OCI-LY1 (cell line): Measurements from ENCODE around the gene CBX4.

Source experiments
- H2AFZ ChIP-seq: fragments of 200-600 bp; sonication (generic), shearing (Covaris generic); 2 replicates; pipeline ENCODE4 v1.6.0; 2014; ENCODE audit warnings: antibody characterized with exemption, mild to moderate bottlenecking, low read length
- H3F3A ChIP-seq: fragments of 200-600 bp; sonication (generic), shearing (Covaris generic); 2 replicates; pipeline ENCODE4 v1.6.0; 2014; ENCODE audit warnings: mild to moderate bottlenecking, antibody characterized with exemption, low read length, moderate library complexity; ENCODE audit not compliant: insufficient read depth
- H3K27ac ChIP-seq: fragments of 200-600 bp; sonication (generic); 2 replicates; pipeline ENCODE4 v1.5.1; 2014; ENCODE audit warnings: low read length, mixed run types, mild to moderate bottlenecking, low read depth; ENCODE audit not compliant: poor library complexity, severe bottlenecking
- H3K27me3 ChIP-seq: fragments of 200-600 bp; sonication (generic); 2 replicates; pipeline ENCODE4 v1.6.0; 2014; ENCODE audit warnings: antibody characterized with exemption, mild to moderate bottlenecking, low read length, moderate library complexity; ENCODE audit not compliant: insufficient read depth
- H3K36me3 ChIP-seq: fragments of 200-600 bp; sonication (generic); 2 replicates; pipeline ENCODE4 v1.6.1; 2014; ENCODE audit warnings: mild to moderate bottlenecking, antibody characterized with exemption, low read length, moderate library complexity, mixed read lengths; ENCODE audit not compliant: insufficient read depth
- H3K4me1 ChIP-seq: fragments of 200-600 bp; sonication (generic); 2 replicates; pipeline ENCODE4 v1.5.1; 2014; ENCODE audit warnings: mild to moderate bottlenecking, low read length, moderate library complexity; ENCODE audit not compliant: insufficient read depth, severe bottlenecking
- H3K4me2 ChIP-seq: fragments of 200-600 bp; sonication (generic), shearing (Covaris generic); 2 replicates; pipeline ENCODE4 v1.6.1; 2014; ENCODE audit warnings: low read length
- H3K4me3 ChIP-seq: fragments of 200-600 bp; sonication (generic); 2 replicates; pipeline ENCODE4 v1.5.1; 2014; ENCODE audit warnings: low read length, low read depth, mild to moderate bottlenecking, mixed read lengths; ENCODE audit not compliant: poor library complexity, severe bottlenecking
- H3K79me2 ChIP-seq: fragments of 200-600 bp; shearing (Covaris generic); 2 replicates; pipeline ENCODE4 v1.6.1; 2016; ENCODE audit warnings: mixed run types, low read length, mixed read lengths; ENCODE audit not compliant: insufficient read depth
- H3K9ac ChIP-seq: fragments of 200-600 bp; sonication (generic), shearing (Covaris generic); 2 replicates; pipeline ENCODE4 v1.6.1; 2014; ENCODE audit warnings: mild to moderate bottlenecking, low read length, mixed read lengths
- H3K9me2 ChIP-seq: fragments of 200-600 bp; sonication (generic), shearing (Covaris generic); 2 replicates; pipeline ENCODE4 v1.6.1; 2014; ENCODE audit warnings: low read depth, mild to moderate bottlenecking, low read length, mixed read lengths
- H3K9me3 ChIP-seq: fragments of 200-600 bp; shearing (Covaris generic); 2 replicates; pipeline ENCODE4 v1.6.1; 2014; ENCODE audit warnings: low read length, mixed read lengths
- H4K20me1 ChIP-seq: fragments of 200-600 bp; sonication (generic), shearing (Covaris generic); 2 replicates; pipeline ENCODE4 v1.6.0; 2016; ENCODE audit warnings: mild to moderate bottlenecking, low read length; ENCODE audit not compliant: insufficient read depth
- EZH2 ChIP-seq: fragments of 200-600 bp; sonication (generic), shearing (Covaris generic); IDR thresholded peaks from 2 replicates; pipeline ENCODE4 v1.8.0; 2017; ENCODE audit warnings: borderline replicate concordance, mixed run types, mild to moderate bottlenecking, antibody characterized with exemption, low read length, moderate library complexity, mixed read lengths
- TF ChIP-seq, protein P1 (sequence below): fragments of 200-600 bp; sonication (generic), shearing (Covaris generic); IDR thresholded peaks from 2 replicates; pipeline ENCODE4 v1.5.1; 2017; ENCODE audit warnings: mild to moderate bottlenecking, antibody characterized with exemption, low read length, moderate library complexity, mixed read lengths

Gene CBX4

GRCh38 chr17:79866791-79867518, 27.7 kb upstream of the CBX4 start:
- Histone ChIP-seq H3K79me2 (no peaks in the 10 kb centered on the region), H2AFZ (no peak overlapping the region), H3K9ac (no peak overlapping the region), H3K36me3 (no peaks in the 10 kb centered on the region), H3K27me3 (no peaks in the 10 kb centered on the region; the same call in 1 of the 2 replicates), H3K4me3 (no peak overlapping the region), H3K4me2 (no peak overlapping the region), H3F3A (no peaks in the 10 kb centered on the region), H4K20me1 (no peaks in the 10 kb centered on the region), H3K9me3 (no peaks in the 10 kb centered on the region), H3K27ac (no peak overlapping the region), H3K4me1 (no peaks in the 10 kb centered on the region), H3K9me2 (no peaks in the 10 kb centered on the region)
- TF ChIP-seq, protein P1, sequence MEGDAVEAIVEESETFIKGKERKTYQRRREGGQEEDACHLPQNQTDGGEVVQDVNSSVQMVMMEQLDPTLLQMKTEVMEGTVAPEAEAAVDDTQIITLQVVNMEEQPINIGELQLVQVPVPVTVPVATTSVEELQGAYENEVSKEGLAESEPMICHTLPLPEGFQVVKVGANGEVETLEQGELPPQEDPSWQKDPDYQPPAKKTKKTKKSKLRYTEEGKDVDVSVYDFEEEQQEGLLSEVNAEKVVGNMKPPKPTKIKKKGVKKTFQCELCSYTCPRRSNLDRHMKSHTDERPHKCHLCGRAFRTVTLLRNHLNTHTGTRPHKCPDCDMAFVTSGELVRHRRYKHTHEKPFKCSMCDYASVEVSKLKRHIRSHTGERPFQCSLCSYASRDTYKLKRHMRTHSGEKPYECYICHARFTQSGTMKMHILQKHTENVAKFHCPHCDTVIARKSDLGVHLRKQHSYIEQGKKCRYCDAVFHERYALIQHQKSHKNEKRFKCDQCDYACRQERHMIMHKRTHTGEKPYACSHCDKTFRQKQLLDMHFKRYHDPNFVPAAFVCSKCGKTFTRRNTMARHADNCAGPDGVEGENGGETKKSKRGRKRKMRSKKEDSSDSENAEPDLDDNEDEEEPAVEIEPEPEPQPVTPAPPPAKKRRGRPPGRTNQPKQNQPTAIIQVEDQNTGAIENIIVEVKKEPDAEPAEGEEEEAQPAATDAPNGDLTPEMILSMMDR: no peak
- no peak for TF ChIP-seq EZH2

- no peaks in the 10 kb centered on the region for H3K4me1 ChIP-seq
- H3K4me2 ChIP-seq: no peak overlapping the region
- no peak overlapping the region for H2AFZ ChIP-seq
- no peak overlapping the region for H3K4me3 ChIP-seq
- no peaks in the 10 kb centered on the region for H3K9me2 ChIP-seq
- H3K9me3 ChIP-seq: no peaks in the 10 kb centered on the region
- H3K27ac ChIP-seq: no peak overlapping the region
- no peak overlapping the region for H3K9ac ChIP-seq
- no peaks in the 10 kb centered on the region for H3K79me2 ChIP-seq
- TF ChIP-seq EZH2: no peak
- TF ChIP-seq, protein P1: no peak
- H3K27me3 ChIP-seq: no peaks in the 10 kb centered on the region; the same call in 1 of the 2 replicates
- no peaks in the 10 kb centered on the region for H3F3A ChIP-seq
- no peaks in the 10 kb centered on the region for H4K20me1 ChIP-seq
- no peaks in the 10 kb centered on the region for H3K36me3 ChIP-seq
These were observed 26.3 kb upstream of the CBX4 start for GRCh38 chr17:79865351-79866210.

DNA sequence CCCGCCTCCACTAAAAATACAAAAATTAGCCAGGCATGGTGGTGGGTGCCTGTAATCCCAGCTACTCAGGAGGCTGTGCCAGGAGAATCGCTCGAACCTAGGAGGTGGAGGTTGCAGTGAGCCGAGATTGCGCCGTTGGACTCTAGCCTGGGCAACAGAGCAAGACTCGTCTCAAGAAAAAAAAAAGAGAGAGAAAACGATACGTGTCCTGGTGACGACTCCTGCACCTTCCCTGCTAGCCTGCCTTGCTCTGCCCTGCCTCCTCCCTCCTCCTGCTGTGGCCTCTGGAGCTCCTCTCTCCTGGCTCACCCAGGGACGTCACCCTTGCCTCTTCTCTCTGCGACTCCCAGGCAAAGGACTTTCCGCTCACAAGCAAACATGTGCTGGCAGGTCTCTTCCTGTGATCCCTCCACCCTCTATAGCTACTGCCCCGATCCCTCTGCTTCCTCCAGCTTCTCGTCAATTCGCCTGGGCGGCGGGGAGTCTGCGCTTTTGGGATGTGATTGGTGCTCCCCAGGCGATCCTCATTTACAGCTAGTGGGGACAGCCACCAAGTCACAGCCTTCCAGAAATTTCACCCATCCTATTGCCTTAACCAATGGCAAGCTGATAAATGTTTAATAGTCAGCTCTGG, 25.5 kb upstream of the CBX4 start:
- TF ChIP-seq, protein P1: no peak
- no peak for TF ChIP-seq EZH2
- Histone ChIP-seq H2AFZ (no peak overlapping the region), H3K36me3 (no peaks in the 10 kb centered on the region), H3K9me3 (no peaks in the 10 kb centered on the region), H3K9ac (no peak overlapping the region), H3K79me2 (no peaks in the 10 kb centered on the region), H3F3A (no peaks in the 10 kb centered on the region), H3K9me2 (no peaks in the 10 kb centered on the region), H3K4me3 (no peak overlapping the region), H3K27ac (no peak overlapping the region), H4K20me1 (no peaks in the 10 kb centered on the region), H3K27me3 (no peaks in the 10 kb centered on the region; the same call in 1 of the 2 replicates), H3K4me2 (no peak overlapping the region), H3K4me1 (no peaks in the 10 kb centered on the region)
